Fibroblast of pulmonary artery (primary cell): Measurements from ENCODE around the gene PHACTR2.

Source experiments
- DNase-seq: peaks from one replicate; pipeline ENCODE4 v3.0.0-alpha.2; 2010; ENCODE audit warnings: low read depth
- H3K4me3 ChIP-seq: replicated peaks from 2 replicates; pipeline ENCODE4 v1.5.1; 2011; ENCODE audit warnings: low read depth, mild to moderate bottlenecking, control low read depth, low read length, moderate library complexity
- TF ChIP-seq, protein P1 (sequence below): IDR thresholded peaks from 2 replicates; pipeline ENCODE4 v1.5.1; 2011; ENCODE audit warnings: mild to moderate bottlenecking, control low read depth, low read length, inconsistent platforms; ENCODE audit errors: missing control alignments

PHACTR2 gene

DNA sequence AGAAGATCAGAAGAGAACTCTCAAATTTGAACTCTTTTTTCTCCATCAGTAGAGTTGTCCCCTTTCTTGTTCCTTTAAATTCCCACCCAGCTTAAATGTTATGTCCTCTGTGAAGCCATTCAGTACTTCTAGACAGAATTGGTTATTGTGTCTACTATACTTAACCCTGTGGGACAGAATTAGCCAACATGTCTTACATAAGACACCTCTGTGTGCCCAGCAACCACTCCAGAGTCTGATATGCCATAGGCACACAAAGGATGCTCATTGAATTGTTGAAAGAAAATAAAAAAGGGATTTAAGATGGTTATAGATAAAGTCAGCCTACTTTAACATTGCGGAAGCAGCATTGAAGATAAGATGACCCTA is 88.4 kb downstream of the PHACTR2 start:
- no peak overlapping the region for H3K4me3 ChIP-seq
- TF ChIP-seq, protein P1, sequence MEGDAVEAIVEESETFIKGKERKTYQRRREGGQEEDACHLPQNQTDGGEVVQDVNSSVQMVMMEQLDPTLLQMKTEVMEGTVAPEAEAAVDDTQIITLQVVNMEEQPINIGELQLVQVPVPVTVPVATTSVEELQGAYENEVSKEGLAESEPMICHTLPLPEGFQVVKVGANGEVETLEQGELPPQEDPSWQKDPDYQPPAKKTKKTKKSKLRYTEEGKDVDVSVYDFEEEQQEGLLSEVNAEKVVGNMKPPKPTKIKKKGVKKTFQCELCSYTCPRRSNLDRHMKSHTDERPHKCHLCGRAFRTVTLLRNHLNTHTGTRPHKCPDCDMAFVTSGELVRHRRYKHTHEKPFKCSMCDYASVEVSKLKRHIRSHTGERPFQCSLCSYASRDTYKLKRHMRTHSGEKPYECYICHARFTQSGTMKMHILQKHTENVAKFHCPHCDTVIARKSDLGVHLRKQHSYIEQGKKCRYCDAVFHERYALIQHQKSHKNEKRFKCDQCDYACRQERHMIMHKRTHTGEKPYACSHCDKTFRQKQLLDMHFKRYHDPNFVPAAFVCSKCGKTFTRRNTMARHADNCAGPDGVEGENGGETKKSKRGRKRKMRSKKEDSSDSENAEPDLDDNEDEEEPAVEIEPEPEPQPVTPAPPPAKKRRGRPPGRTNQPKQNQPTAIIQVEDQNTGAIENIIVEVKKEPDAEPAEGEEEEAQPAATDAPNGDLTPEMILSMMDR, result no peak
- no peak for DNase-seq

DNA sequence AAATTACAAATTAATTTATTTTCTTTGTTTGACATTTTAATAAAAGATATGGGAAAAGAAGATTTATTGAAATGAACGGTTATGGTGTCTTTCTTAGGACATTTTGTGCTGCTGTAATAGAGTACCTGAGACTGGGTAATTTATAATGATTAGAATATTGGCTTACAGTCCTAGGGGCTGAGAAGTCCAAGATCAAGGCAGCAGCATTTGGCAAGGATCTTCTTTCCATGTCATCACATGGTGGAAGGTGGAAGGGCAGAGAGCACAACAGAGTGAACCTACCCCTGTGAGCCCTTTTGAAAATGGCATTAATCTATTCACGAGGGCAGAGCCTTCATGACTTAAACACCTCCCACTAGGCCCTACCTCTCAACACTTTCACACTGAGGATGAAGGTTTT is 89.7 kb downstream of the PHACTR2 start:
- DNase-seq, result no peak
- no peak overlapping the region for H3K4me3 ChIP-seq
- TF ChIP-seq, protein P1, result no peak

DNA sequence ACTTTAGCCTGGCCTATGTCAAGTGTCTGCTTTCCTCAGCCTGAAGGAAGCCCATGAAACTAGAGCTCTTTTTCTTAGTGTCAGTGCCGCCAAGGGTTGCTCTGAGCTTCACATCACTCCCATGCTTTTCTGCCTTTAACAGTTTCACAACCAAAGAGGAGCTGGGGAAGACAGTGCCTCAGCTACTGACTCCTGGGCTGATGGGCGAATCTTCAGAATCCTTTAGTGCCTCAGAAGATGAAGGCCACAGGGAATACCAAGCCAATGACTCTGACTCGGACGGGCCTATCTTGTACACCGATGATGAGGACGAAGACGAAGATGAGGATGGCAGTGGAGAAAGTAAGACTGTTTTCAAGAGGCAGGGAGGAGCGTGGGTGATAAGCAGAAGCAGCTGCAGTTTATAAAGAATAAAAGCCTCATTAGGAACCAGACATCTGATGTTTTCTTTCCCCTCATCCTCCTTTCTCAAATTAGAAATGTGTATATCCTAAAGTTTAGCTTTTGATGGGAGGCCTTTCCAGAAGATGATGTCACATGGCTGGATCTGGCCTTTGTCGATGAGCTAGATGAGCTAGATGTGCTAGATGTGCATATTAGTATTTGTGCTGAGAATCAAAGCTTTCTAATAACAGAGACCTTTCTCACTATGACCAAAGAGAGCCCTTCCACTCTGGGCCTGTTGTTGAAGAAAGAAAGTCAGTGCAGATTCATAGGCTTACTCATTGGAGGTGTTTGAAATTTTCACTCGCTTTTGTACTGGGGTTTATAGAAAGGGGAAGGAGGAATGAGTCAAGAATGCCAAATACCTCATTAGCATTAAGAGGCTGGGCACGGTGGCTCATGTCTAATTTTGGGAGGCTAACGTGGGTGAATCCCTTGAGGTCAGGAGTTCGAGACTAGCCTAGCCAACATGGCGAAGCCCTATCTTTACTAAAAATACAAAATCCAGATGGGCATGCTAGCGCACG is 94.6 kb downstream of the PHACTR2 start:
- H3K4me3 ChIP-seq, result no peak overlapping the region
- TF ChIP-seq, protein P1, result no peak
- DNase-seq, result no peak

DNA sequence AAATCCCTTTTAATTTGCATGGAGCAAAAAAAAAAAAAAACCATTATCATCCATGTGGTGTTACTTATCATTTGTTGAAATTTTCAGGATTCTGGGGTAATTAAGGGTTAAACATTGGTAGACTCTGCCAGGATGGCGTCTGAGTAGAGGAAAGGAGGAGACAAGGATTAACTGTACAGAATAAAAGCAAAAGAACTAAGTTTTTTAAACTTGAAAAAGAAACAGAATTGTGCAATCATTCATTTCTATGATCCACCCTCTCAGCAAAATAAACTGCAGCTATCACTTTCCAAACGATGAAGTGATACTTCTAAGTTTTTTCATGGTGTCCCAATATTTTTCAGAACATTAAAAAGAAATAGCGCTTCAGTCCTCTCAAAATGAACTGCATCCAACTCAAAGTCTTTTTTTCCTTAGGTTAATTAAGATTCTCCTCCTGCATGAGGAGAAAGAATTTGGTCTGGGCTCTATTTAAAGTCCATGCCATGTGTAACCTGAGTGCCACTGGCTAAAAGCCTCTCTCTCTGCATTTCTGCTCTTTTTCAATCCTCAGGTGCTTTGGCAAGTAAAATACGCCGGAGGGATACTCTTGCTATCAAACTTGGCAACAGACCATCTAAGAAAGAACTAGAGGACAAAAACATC is 95.9 kb downstream of the PHACTR2 start:
- TF ChIP-seq, protein P1, result no peak
- DNase-seq, result peak; percentile 20
- H3K4me3 ChIP-seq, result no peak overlapping the region

DNA sequence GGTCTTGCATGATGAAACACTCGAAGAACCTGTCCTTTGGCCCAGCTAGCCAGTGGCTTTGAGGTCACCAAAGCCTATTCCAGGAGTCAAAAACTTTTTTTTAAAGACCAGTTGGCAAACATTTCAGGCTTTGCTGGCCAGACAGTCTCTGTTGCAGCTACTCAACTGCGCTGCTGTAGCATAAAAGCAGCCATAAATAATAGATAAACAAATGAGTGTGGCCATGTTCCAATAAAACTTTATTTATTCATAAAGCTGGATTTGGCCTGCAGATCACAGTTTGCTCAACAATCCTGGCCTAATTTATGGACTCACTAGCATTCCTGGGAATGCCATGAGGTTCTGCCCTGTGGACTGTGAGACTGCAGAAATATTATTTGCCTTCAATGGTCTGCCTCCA is 96.6 kb downstream of the PHACTR2 start:
- no peak for DNase-seq
- H3K4me3 ChIP-seq, result no peak overlapping the region
- TF ChIP-seq, protein P1, result no peak

DNA sequence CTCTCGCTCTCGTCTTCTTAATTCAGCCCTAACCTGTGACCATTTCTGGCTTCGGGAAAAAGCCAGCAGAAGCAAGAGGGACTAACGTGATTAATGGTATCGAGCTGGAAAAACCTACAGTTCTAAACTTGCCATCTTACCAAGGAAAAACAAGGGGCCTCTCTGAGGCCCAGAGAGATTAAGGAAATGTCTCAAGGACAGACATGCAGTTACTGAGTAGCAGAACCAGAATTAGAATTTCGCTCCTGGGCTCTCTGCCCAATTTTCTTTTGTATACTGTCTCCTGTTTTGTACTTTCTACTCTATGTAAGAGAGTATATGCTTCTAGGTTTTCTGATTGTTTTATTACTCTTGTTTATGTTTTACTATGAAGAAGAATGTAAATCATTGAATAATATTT is 97.6 kb downstream of the PHACTR2 start:
- TF ChIP-seq, protein P1, result no peak
- DNase-seq, result peak; percentile 30
- H3K4me3 ChIP-seq, result no peak overlapping the region
